HG03521 (cell line): Measurements from ENCODE around the gene SRC.
"Not testable (repeated sequence)": the region's sequence is repeated elsewhere in the genome, so short reads cannot be mapped to it uniquely, and the experiment has no call there.

Experiments
- ATAC-seq: cut with Tn5 transposase; IDR thresholded peaks from one replicate; pipeline ENCODE4 v1.9.1; 2021; ENCODE audit warnings: mild to moderate bottlenecking, moderate library complexity; ENCODE audit not compliant: unreplicated experiment

The SRC gene

GRCh38 chr20:37335642-37336368, 10.1 kb upstream of the SRC start:
- ATAC-seq = no peak

GRCh38 chr20:37336369-37337207, 9.4 kb upstream of the SRC start:
- peak; percentile 63 for ATAC-seq

- ATAC-seq = no peak
Observed at GRCh38 chr20:37337208-37337991, 8.5 kb upstream of the SRC start.

- not testable (repeated sequence) for ATAC-seq
Observed at GRCh38 chr20:37338380-37338779, 7.6 kb upstream of the SRC start.

DNA sequence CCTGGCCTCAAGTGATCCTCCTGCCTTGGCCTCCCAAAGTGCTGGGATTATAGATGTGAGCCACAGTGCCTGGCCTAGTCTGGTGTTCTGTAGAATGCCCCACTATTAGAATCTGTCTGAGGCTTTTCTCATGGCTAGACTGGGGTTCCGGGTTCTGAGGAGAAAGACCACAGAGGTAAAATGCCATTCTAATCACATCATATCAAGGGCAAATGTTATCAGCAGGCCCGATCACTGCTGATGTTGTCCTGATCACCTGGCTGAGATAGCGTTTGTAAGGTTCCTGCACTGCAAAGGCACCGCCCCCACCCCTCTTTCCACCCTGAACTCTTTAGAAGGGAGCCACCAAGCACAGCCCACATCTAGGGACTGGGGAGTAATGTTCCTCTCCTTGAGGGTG, 6.7 kb upstream of the SRC start:
- ATAC-seq = no peak

GRCh38 chr20:37339764-37340109, 6.2 kb upstream of the SRC start:
- not testable (repeated sequence) for ATAC-seq

DNA sequence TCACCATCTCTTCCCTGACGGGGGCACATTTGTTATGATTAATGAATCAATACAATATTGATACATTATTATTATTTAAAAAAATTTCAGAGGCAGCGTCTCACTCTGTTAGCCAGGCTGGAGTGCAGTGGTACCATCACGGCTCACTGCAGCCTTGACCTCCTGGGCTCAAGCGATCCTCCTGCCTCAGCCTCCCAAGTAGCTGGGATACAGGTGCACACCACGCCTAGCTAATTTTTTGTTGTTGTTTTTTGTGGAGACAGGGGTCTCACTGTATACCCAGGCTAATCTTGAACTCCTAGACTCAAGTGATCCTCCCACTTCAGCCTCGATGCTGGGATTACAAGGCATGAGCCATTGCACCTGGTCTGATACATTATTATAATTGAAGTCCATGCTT, 4.9 kb upstream of the SRC start:
- no peak for ATAC-seq

GRCh38 chr20:37341632-37342031, 4.3 kb upstream of the SRC start:
- no peak for ATAC-seq

GRCh38 chr20:37342231-37343177, 3.4 kb upstream of the SRC start:
- ATAC-seq = no peak

GRCh38 chr20:37343212-37343993, 2.5 kb upstream of the SRC start:
- ATAC-seq = no peak

DNA sequence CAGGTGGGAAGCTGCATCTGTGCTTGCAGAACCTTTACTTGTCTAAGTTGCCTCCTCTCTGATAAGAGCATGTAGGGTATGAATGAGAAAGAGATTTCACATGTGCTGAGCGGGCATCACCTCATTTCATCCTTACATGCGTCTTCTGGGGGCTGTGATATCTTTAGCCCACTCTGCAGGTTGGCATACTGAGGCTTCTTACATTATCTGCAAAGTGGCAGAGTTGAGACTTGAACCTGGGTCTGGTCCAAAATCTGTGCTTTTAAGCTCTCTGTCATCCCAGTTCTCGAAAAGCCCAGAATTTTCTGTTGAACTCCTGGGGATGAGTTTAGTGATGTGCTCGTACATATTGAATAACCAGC, 2.0 kb upstream of the SRC start:
- ATAC-seq = no peak

DNA sequence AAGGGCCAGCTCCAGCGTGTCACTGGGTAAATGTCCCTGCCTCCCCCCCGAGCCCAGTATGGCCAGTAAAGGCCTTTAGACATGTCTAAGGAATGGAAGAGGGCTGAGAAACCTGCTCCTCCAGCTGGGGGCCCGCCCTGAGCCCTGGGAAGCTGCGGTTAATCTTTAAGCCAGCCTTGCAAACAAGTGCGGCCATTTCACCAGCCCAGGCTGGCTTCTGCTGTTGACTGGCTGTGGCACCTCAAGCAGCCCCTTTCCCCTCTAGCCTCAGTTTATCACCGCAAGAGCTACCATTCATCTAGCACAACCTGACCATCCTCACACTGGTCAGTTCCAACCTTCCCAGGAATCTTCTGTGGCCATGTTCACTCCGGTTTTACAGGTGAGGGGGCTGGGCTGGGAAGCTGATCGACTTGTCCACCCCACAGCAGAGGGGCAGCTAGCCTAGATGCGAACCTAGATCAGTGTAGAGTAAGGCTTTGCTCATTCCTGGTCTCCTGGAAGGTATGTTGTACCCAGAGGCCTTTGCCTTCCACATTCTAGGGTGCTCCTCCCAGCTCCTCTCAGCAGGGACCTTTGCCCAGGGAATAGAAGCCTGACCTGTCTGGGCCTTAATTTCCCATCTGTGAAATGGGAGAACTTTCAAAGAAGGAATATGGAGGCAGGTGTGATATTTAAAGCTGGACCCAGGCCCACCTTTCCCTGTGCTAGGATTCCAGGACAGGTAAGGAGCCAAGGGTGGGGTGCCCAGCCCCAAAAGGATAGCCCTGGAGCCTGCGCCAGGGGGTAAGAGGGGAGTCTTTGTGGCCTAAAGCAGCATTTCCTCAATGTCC, 1.2 kb upstream of the SRC start:
- no peak for ATAC-seq

DNA sequence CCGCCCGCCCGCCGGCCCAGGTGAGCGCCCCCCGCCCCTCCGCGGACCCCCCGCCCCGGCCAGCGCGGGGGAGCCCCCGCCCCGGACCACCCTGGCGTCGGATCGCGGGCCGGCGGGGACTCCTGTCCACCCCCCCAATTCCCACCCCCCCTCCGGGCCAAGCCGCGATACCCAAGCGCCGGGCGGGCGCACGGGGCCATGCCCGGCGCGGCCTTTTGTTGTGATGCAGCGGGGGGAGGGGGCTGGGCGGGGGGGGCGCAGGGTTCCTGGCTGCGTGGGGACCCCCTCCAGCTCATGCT, 245 bp downstream of the SRC start:
- ATAC-seq = no peak

GRCh38 chr20:37346535-37347346, 801 bp downstream of the SRC start:
- no peak for ATAC-seq

- ATAC-seq = no peak
Observed at GRCh38 chr20:37347347-37347823, 1.4 kb downstream of the SRC start.

DNA sequence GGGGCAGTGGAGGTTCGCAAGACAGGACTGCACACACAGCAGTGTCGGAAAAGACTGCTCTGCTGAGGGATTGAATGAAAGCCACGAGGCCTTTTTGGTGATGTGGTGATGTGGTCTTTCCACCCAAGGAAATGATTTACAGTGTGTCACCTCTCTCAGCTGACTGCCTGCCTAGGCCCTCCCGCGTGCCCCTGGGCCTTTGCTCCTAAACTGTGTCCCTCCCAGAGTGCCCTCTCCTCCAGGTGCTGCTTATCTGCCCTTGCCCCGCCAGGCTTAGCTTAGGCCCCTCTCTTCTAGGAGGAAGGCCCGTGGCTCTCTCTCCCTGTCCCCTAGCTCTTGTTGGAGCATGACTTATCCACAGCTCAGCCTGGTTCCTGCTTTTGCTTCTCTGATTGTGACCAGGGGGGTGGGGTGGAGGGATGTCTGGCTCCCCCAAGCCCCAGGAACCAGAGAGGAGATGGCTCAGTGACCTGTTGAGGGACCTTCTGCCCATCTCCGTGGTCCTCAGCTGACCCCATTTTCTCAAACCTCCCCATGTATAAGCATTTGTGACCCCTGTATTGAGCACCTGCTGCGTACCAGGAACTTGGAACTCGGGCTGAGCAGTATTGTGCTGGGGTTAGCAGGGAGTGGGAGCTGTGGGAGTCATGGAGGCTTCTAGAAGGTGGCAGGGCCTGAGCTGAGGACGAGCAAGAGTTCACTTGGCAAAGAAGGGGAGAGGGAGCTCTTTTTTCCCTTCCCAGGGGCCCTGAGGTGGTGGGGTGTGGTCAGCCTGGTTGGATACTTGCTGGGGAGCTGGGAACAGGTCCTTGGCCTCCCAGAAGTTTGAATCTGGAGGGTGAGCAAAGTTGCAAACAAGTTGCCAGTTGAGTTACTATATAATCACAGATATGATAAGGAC, 2.2 kb downstream of the SRC start:
- no peak for ATAC-seq
